OCI-M1 (cell line): ENCODE measurements around the gene PHF21A.

Experiments
- DNase-seq: peaks from one replicate; lab custom pipeline; 2025; lab: John Stamatoyannopoulos, UW

PHF21A gene

GRCh38 chr11:45885274-45885920, 235.9 kb downstream of the PHF21A start, which contains the start of gene MAPK8IP1:
Gene MAPK8IP1 (plus strand): TSS chr11:45885651. CDS start chr11:45885821, 170 bp downstream.
- peak; percentile 54 for DNase-seq

DNA sequence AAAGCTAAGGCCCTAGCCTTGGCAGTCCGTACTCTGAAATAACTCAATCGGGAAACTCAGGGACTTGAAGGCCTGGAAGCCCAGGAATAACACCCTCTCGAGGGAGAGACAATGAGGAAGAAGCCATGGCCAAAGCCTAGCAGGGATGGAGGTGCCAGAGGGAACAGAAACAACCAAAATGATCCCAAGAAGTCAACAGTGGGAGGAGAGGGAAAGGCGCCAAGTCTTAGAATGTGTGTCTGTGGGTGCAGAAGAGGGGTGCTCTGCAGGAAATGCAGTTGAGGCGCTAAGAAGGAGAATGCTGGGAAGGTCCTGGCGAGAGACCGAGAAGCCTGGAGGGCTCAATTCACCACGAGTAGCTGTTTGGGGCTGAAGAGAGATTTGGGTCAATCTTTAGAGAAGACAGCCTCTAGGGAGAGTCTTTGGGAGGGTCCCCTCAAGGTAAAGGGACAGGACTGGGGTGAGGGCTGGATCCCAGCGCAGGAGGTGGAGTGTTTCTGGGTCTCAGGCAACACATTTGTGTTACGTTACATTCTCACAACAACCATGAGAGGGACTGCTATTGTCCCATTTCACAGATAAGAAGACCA, 236.6 kb downstream of the PHF21A start:
- DNase-seq = no peak
